SK-N-MC (cell line): ENCODE data around the gene SCAF11.

ENCODE experiments used
- EZH2 ChIP-seq: fragments of 200-600 bp; sonication (generic); IDR thresholded peaks from one replicate; pipeline ENCODE4 v1.6.1; 2017; ENCODE audit warnings: antibody characterized with exemption
- FOXP2 ChIP-seq: optimal IDR thresholded peaks from 2 replicates; pipeline ENCODE3; 2011; ENCODE audit warnings: mild to moderate bottlenecking, moderate library complexity; ENCODE audit not compliant: insufficient read depth; ENCODE audit errors: extremely low read length, control extremely low read depth
- POLR2AphosphoS5 ChIP-seq: IDR thresholded peaks from 2 replicates; pipeline ENCODE4 v1.6.1; 2012; ENCODE audit warnings: mild to moderate bottlenecking, low read depth, low read length, borderline replicate concordance

GRCh38 chr12:45886685-45887084 is 103.7 kb downstream of the SCAF11 start:
- no peak for TF ChIP-seq EZH2
- TF ChIP-seq POLR2AphosphoS5 = no peak
- TF ChIP-seq FOXP2 = no peak
